A549 (cell line): ENCODE measurements around the gene PEAK3. TPM values are rescaled to one million over a fixed set of nuclear protein-coding genes. Genes with fewer than 3 reads are reported as not detected.
A peak's percentile ranks its signal among the peaks of the same experiment; 100 is the strongest.
"Not testable (repeated sequence)": the region's sequence is repeated elsewhere in the genome, so short reads cannot be mapped to it uniquely, and the experiment has no call there.

ENCODE experiments used
- ATAC-seq, 2 experiments: fragments of 200-7000 bp in 1 of 2; fragments of >200 bp in 1 of 2; cut with Nextera tagmentation in 1 of 2; cut with Tn5 transposase in 1 of 2; 3 replicates each; pipeline versions ENCODE4 v1.8.0 to v1.9.1; 2018 to 2020; ENCODE audit warnings: mild to moderate bottlenecking in 1 of 2, moderate library complexity in 1 of 2
- CTCF ChIA-PET: fragments of 300-600 bp; sonication (Branson Sonifier 250); formaldehyde crosslinking; extraction: SDS; loops from one replicate; lab custom pipeline; 2021; ENCODE audit warnings: antibody characterized with exemption, inconsistent platforms; lab: Yijun Ruan, JAX
- POLR2A ChIA-PET: fragments of 350-600 bp; formaldehyde crosslinking; extraction: SDS; loops from one replicate; lab custom pipeline; 2021; ENCODE audit warnings: antibody characterized with exemption, inconsistent platforms; lab: Yijun Ruan, JAX
- DNase-seq, 2 experiments: peaks; one replicate each; pipeline versions ENCODE4 v3.0.0 to v3.0.0-alpha.2; 2011 to 2016; ENCODE audit warnings: low read depth in 1 of 2, low spot score in 1 of 2
- FAIRE-seq: peaks from 2 replicates; lab custom pipeline; 2011; peaks lifted over from hg19 to GRCh38; lab: Jason Lieb, UNC
- H3K27ac ChIP-seq, 2 experiments: fragments of >200 bp; sonication (Bioruptor Twin); formaldehyde crosslinking; 3 replicates each; pipeline ENCODE4 v1.5.1; 2016 to 2017
- H3K4me1 ChIP-seq: fragments of >200 bp; sonication (Bioruptor Twin); formaldehyde crosslinking; 3 replicates; pipeline ENCODE4 v1.6.1; 2016
- H3K4me2 ChIP-seq: fragments of >200 bp; sonication (Bioruptor Twin); formaldehyde crosslinking; 3 replicates; pipeline ENCODE4 v1.6.1; 2016
- H3K4me3 ChIP-seq: fragments of >200 bp; sonication (Bioruptor Twin); formaldehyde crosslinking; 3 replicates; pipeline ENCODE4 v1.5.1; 2016
- H3K9me3 ChIP-seq: fragments of >200 bp; sonication (Bioruptor Twin); formaldehyde crosslinking; 3 replicates; pipeline ENCODE4 v1.6.1; 2016
- ATOH8 ChIP-seq: fragments of 250-450 bp; sonication (Bioruptor Pico); IDR thresholded peaks from 2 replicates; pipeline ENCODE4 v1.5.0; 2020; ENCODE audit warnings: low read depth, mild to moderate bottlenecking, moderate library complexity
- CBX8 ChIP-seq: fragments of 200-600 bp; sonication (generic); IDR thresholded peaks from 2 replicates; pipeline ENCODE4 v1.6.1; 2016
- CHD2 ChIP-seq: fragments of 150-350 bp; IDR thresholded peaks from 2 replicates; pipeline ENCODE4 v1.6.1; 2014; ENCODE audit warnings: low read length; ENCODE audit not compliant: partially characterized antibody
- CHD4 ChIP-seq: fragments of 200-600 bp; sonication (generic); IDR thresholded peaks from 2 replicates; pipeline ENCODE4 v1.6.1; 2016; ENCODE audit warnings: antibody characterized with exemption, mild to moderate bottlenecking, borderline replicate concordance
- CTCF ChIP-seq: fragments of >200 bp; sonication (Bioruptor Twin); formaldehyde crosslinking; IDR thresholded peaks from 3 replicates; pipeline ENCODE4 v1.5.1; 2016
- E2F6 ChIP-seq: IDR thresholded peaks from 2 replicates; pipeline ENCODE4 v1.6.1; 2012; ENCODE audit warnings: low read depth, borderline replicate concordance
- EHMT2 ChIP-seq: fragments of 200-600 bp; sonication (generic); IDR thresholded peaks from 2 replicates; pipeline ENCODE4 v1.6.1; 2016; ENCODE audit warnings: antibody characterized with exemption, low read depth, mild to moderate bottlenecking, moderate library complexity
- ELK1 ChIP-seq: fragments of 150-350 bp; IDR thresholded peaks from 2 replicates; pipeline ENCODE4 v1.6.1; 2014; ENCODE audit warnings: low read depth, mild to moderate bottlenecking, low read length
- FOSB ChIP-seq: fragments of 250-450 bp; sonication (Bioruptor Pico); IDR thresholded peaks from 2 replicates; pipeline ENCODE4 v1.5.0; 2020; ENCODE audit warnings: mild to moderate bottlenecking, moderate library complexity
- FOSL2 ChIP-seq, 2 experiments: fragments of 450-650 bp in 1 of 2; fragments of >200 bp in 1 of 2; sonication (Bioruptor Twin) in 1 of 2; formaldehyde crosslinking; IDR thresholded peaks; 2 replicates each; pipeline versions ENCODE4 v1.5.0 to v1.6.1; 2016 to 2020; ENCODE audit warnings: mild to moderate bottlenecking in 1 of 2, moderate library complexity in 1 of 2
- FOXS1 ChIP-seq: fragments of 250-450 bp; sonication (Bioruptor Pico); IDR thresholded peaks from 2 replicates; pipeline ENCODE4 v1.5.0; 2020; ENCODE audit warnings: mild to moderate bottlenecking, moderate library complexity
- HOXB13 ChIP-seq: fragments of 250-450 bp; sonication (Bioruptor Pico); IDR thresholded peaks from 2 replicates; pipeline ENCODE4 v1.5.0; 2020; ENCODE audit warnings: low read depth, mild to moderate bottlenecking, moderate library complexity
- JUN ChIP-seq, 2 experiments: fragments of >200 bp; sonication (Bioruptor Twin); formaldehyde crosslinking; IDR thresholded peaks; 2 replicates in 1 of 2; 3 replicates in 1 of 2; pipeline ENCODE4 v1.6.1; 2016 to 2017
- JUNB ChIP-seq: fragments of >200 bp; sonication (Bioruptor Twin); formaldehyde crosslinking; IDR thresholded peaks from 2 replicates; pipeline ENCODE4 v1.6.1; 2016
- KDM1A ChIP-seq: fragments of 200-600 bp; sonication (generic); IDR thresholded peaks from 2 replicates; pipeline ENCODE4 v1.6.1; 2016; ENCODE audit warnings: low read depth, mild to moderate bottlenecking
- MAZ ChIP-seq: fragments of 150-350 bp; IDR thresholded peaks from 2 replicates; pipeline ENCODE4 v1.6.1; 2014; ENCODE audit warnings: antibody characterized with exemption, low read depth, low read length, borderline replicate concordance
- PHF8 ChIP-seq: fragments of 200-600 bp; sonication (generic); IDR thresholded peaks from 2 replicates; pipeline ENCODE4 v1.6.1; 2016; ENCODE audit warnings: low read depth, mild to moderate bottlenecking, antibody characterized with exemption, moderate library complexity, borderline replicate concordance
- POLR2AphosphoS2 ChIP-seq: conservative IDR thresholded peaks from 2 replicates; pipeline ENCODE4 v1.6.1; 2012; ENCODE audit warnings: low read length, improper control_type of control experiment, inconsistent platforms
- RAD21 ChIP-seq, 2 experiments: fragments of >200 bp in 1 of 2; sonication (Bioruptor Twin) in 1 of 2; formaldehyde crosslinking in 1 of 2; IDR thresholded peaks in 1 of 2; conservative IDR thresholded peaks in 1 of 2; 2 replicates in 1 of 2; 3 replicates in 1 of 2; pipeline ENCODE4 v1.6.1; 2012 to 2018; ENCODE audit warnings: inconsistent platforms in 1 of 2
- RFX5 ChIP-seq: fragments of 450-650 bp; IDR thresholded peaks from 2 replicates; pipeline ENCODE4 v1.7.1; 2014; ENCODE audit warnings: antibody characterized with exemption, mild to moderate bottlenecking, moderate library complexity
- RNF2 ChIP-seq: fragments of 200-600 bp; sonication (generic); IDR thresholded peaks from 2 replicates; pipeline ENCODE4 v1.6.1; 2016; ENCODE audit warnings: low read depth, mild to moderate bottlenecking, antibody characterized with exemption, moderate library complexity, borderline replicate concordance
- TP53 ChIP-seq: fragments of 250-450 bp; sonication (Bioruptor Pico); IDR thresholded peaks from 2 replicates; pipeline ENCODE4 v1.5.0; 2021; ENCODE audit warnings: mild to moderate bottlenecking, moderate library complexity
- ZFP36 ChIP-seq: fragments of 450-650 bp; IDR thresholded peaks from 2 replicates; pipeline ENCODE4 v1.6.1; 2014; ENCODE audit warnings: borderline replicate concordance; ENCODE audit not compliant: partially characterized antibody
- ZNF302 ChIP-seq: fragments of 250-450 bp; sonication (Bioruptor Pico); IDR thresholded peaks from 2 replicates; pipeline ENCODE4 v1.9.0; 2021; ENCODE audit warnings: inconsistent platforms, mild to moderate bottlenecking, moderate library complexity
- WGBS: methylation state at CpG from one replicate; pipeline ENCODE4 v1.1.6; 2017; ENCODE audit errors: missing lambda C conversion rate; 5-methylcytosine and 5-hydroxymethylcytosine counted together
- polyA plus RNA-seq, 4 experiments: library from polyadenylated mRNA; depleted of rRNA in 3 of 4; stranded (reverse); fragments of >200 nt; fragmentation: RNase III in 1 of 4; extraction: RNeasy Plus Mini Kit Qiagen cat#74134 plus additional on column Dnase treatment in 1 of 4; gene quantifications; 2 replicates in 3 of 4; 3 replicates in 1 of 4; pipeline ENCODE4 v1.2.3, GENCODE V29; 2011 to 2017

Gene PEAK3
- polyA plus RNA-seq, 2 of the 4 experiments (the other 2 are of a cell fraction) = not detected

GRCh38 chr19:2281265-2282061 lies 512 bp downstream of the PEAK3 start:
- CTCF ChIA-PET = interaction anchor here (1.2 to 1.8 kb wide), 2 partner anchors 35 to 355 kb away, joined by 3 to 4 read pairs; no protein-coding TSS in a partner anchor
- DNase-seq, H3K27ac ChIP-seq, H3K9me3 ChIP-seq, ATAC-seq, FAIRE-seq, H3K4me1 ChIP-seq, POLR2A ChIA-PET, H3K4me2 ChIP-seq, H3K4me3 ChIP-seq: not testable (repeated sequence)
- 17% methylated on average over 2 of the region's 16 CpGs for WGBS
- TF ChIP-seq ZFP36 = peak; percentile 32

- H3K4me3 ChIP-seq = no peak overlapping the region
- no peaks in the 10 kb centered on the region for H3K4me1 ChIP-seq
- no peak for TF ChIP-seq JUN (IDR thresholded peaks at IDR 0.05)
- no peak for TF ChIP-seq EHMT2
- no peak for TF ChIP-seq ZNF302
- TF ChIP-seq CTCF = no peak
- no peak for TF ChIP-seq RNF2
- no peak for TF ChIP-seq POLR2AphosphoS2
- TF ChIP-seq CHD2 = no peak
- no peak for TF ChIP-seq FOXS1 (CRISPR knock-in tag)
- no peak for TF ChIP-seq JUNB
- no peak for TF ChIP-seq FOSL2 (IDR thresholded peaks at IDR 0.05)
- TF ChIP-seq FOSL2 (CRISPR knock-in tag; IDR thresholded peaks at IDR 0.05) = no peak
- TF ChIP-seq E2F6 = no peak
- TF ChIP-seq ATOH8 (CRISPR knock-in tag) = no peak
- TF ChIP-seq KDM1A = no peak
- ChIA-PET POLR2A (no interaction called here), CTCF (no interaction called here)
- DNase-seq (no peak), FAIRE-seq (no peak), ATAC-seq (peak; percentile 11 to 15; a peak in 1 of 6 replicates)
- H3K27ac ChIP-seq = no peak overlapping the region
- no peak overlapping the region for H3K4me2 ChIP-seq
- WGBS = 82% methylated on average over 10 of the region's 26 CpGs
- no peaks in the 10 kb centered on the region for H3K9me3 ChIP-seq
These were observed 1.2 kb downstream of the PEAK3 start for GRCh38 chr19:2280633-2281264.

GRCh38 chr19:2278459-2279158 lies 3.4 kb downstream of the PEAK3 start:
- no peak overlapping the region for H3K4me3 ChIP-seq
- ChIA-PET POLR2A (no interaction called here), CTCF (interaction anchor here (0.6 to 1.4 kb wide), 3 partner anchors 43 to 327 kb away, joined by 3 to 6 read pairs (median 3); partner anchors contain the start of gene PLEKHJ1)
- TF ChIP-seq KDM1A = no peak
- no peak for TF ChIP-seq CHD2
- no peak for TF ChIP-seq EHMT2
- TF ChIP-seq FOSB (CRISPR knock-in tag) = no peak
- no peak for TF ChIP-seq JUN (IDR thresholded peaks at IDR 0.05)
- TF ChIP-seq RFX5 = no peak
- no peak for TF ChIP-seq ZFP36
- no peak for TF ChIP-seq HOXB13 (CRISPR knock-in tag)
- no peak for TF ChIP-seq CHD4
- TF ChIP-seq RAD21 (conservative IDR thresholded peaks at IDR 0.05 in 1 of 2, IDR thresholded peaks at IDR 0.05 in 1 of 2) = no peak
- TF ChIP-seq POLR2AphosphoS2 = no peak
- no peak for TF ChIP-seq ZNF302
- no peak for TF ChIP-seq TP53 (CRISPR knock-in tag)
- TF ChIP-seq CBX8 = no peak
- TF ChIP-seq MAZ = no peak
- TF ChIP-seq ELK1 = no peak
- no peak for TF ChIP-seq PHF8
- H3K9me3 ChIP-seq = no peaks in the 10 kb centered on the region
- H3K4me2 ChIP-seq = no peak overlapping the region
- H3K27ac ChIP-seq = no peak overlapping the region
- H3K4me1 ChIP-seq = no peaks in the 10 kb centered on the region; the same call in 2 of the 3 replicates
- peak in 1 of 2 experiments; percentile 36; a peak in 2 of 6 replicates for ATAC-seq
- 90% methylated on average over 25 of the region's 33 CpGs for WGBS
- no peak for DNase-seq
- FAIRE-seq = no peak
